Ishikawa (cell line): Measurements from ENCODE around the gene PIR.

ENCODE experiments used
- CEBPB ChIP-seq: IDR thresholded peaks from 2 replicates; pipeline ENCODE4 v1.6.1; 2012
- CREB1 ChIP-seq: IDR thresholded peaks from 2 replicates; pipeline ENCODE4 v1.6.1; 2012; ENCODE audit warnings: low read depth
- EGR1 ChIP-seq: IDR thresholded peaks from 2 replicates; pipeline ENCODE4 v1.6.1; 2012
- EP300 ChIP-seq: IDR thresholded peaks from 2 replicates; pipeline ENCODE4 v1.6.1; 2012; ENCODE audit warnings: borderline replicate concordance
- FOXM1 ChIP-seq: IDR thresholded peaks from 2 replicates; pipeline ENCODE4 v1.6.1; 2012; ENCODE audit warnings: low read depth, borderline replicate concordance
- NFIC ChIP-seq: IDR thresholded peaks from 2 replicates; pipeline ENCODE4 v1.6.1; 2012
- RAD21 ChIP-seq: IDR thresholded peaks from 2 replicates; pipeline ENCODE4 v1.6.1; 2012; ENCODE audit warnings: low read depth
- REST ChIP-seq: IDR thresholded peaks from 2 replicates; pipeline ENCODE4 v1.6.1; 2012; ENCODE audit warnings: low read depth, mild to moderate bottlenecking
- TAF1 ChIP-seq: IDR thresholded peaks from 2 replicates; pipeline ENCODE4 v1.6.1; 2012; ENCODE audit warnings: low read depth, mild to moderate bottlenecking
- TCF12 ChIP-seq: IDR thresholded peaks from 2 replicates; pipeline ENCODE4 v1.6.1; 2012; ENCODE audit warnings: low read depth
- TEAD4 ChIP-seq: IDR thresholded peaks from 2 replicates; pipeline ENCODE4 v1.6.1; 2012
- USF1 ChIP-seq: IDR thresholded peaks from 2 replicates; pipeline ENCODE4 v1.6.1; 2012
- YY1 ChIP-seq: IDR thresholded peaks from 2 replicates; pipeline ENCODE4 v1.6.1; 2012; ENCODE audit warnings: low read depth
- ZBTB7A ChIP-seq: IDR thresholded peaks from 2 replicates; pipeline ENCODE4 v1.6.1; 2012; ENCODE audit warnings: low read depth
- TF ChIP-seq, protein P1 (sequence below): IDR thresholded peaks from 2 replicates; pipeline ENCODE4 v1.6.1; 2012

Gene PIR

GRCh38 chrX:15395789-15396188 is 97.3 kb downstream of the PIR start:
- TF ChIP-seq TEAD4 (no peak), TCF12 (no peak)

DNA sequence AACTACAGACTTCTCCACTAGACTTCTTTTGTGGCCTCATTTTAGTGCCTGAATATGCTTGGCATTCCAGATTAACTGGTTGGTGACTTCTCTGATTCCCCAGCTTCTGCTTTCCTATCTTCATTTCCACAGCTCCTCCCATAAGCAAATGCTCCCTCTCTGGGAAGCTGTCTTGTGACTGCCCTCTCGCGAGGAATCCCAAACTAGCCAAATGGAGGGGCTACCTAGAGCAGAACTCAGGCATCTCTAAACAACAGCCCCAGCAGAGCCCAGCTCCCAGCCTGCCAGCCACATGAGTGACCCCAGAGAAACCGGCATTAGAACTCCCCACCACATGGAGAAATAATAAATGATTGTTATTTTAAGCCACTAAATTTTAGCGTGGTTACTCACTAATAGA is 101.3 kb downstream of the PIR start:
- TF ChIP-seq TAF1 (no peak), TEAD4 (no peak), YY1 (no peak), CEBPB (no peak), ZBTB7A (no peak), RAD21 (no peak), EP300 (no peak), EGR1 (no peak)

DNA sequence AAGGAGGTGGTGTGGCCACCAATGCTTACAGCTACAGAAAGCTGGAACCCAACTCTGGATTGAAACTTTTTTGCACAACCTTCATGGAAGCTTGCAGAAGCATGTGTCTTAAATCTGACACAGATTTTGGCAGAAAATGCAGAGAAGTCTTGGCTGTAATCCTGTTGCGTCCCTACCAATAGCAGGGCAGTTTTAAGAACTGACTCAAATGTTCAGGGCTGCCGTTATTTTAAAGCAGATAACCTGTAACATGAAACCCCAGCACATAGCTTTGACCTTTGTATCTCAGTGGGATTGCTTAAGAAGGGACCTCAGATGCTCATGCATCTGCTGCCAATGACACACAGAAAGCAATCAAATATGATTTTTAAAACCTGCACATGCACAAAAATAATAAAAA is 108.8 kb downstream of the PIR start, which contains the start of gene VEGFD:
TSS of gene VEGFD (minus strand) at position 110 of the 400 bp plus-strand sequence. CDS start 467 bp downstream, outside the sequence.
- TF ChIP-seq ZBTB7A (no peak), YY1 (no peak), TCF12 (no peak), REST (no peak), TAF1 (no peak), RAD21 (no peak), CREB1 (no peak), FOXM1 (no peak), NFIC (no peak), TEAD4 (no peak), CEBPB (no peak), USF1 (no peak), EGR1 (no peak), EP300 (no peak)
- TF ChIP-seq, protein P1, sequence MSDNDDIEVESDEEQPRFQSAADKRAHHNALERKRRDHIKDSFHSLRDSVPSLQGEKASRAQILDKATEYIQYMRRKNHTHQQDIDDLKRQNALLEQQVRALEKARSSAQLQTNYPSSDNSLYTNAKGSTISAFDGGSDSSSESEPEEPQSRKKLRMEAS = no peak

DNA sequence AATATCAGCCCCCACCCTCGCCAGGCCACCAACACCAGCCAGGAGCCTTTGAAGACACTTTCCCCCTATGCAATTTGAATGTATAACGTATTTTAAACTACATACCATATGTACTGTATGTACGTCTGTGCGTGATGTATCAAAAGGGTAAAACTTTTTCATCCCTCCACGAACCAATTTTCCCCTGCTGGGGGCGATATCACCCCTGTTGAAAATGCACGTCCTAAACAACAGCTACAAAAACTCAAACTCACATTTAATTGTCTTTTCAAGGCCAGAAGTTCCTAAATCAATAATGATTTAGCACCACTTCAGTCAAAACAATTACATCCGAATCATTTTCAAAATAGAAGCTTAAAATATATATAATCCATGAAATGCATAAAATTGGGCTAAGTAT is 110.3 kb downstream of the PIR start:
- no peak for TF ChIP-seq TAF1
- TF ChIP-seq USF1 = no peak
- no peak for TF ChIP-seq ZBTB7A
- no peak for TF ChIP-seq NFIC
- TF ChIP-seq, protein P1 = no peak
- no peak for TF ChIP-seq CEBPB
- no peak for TF ChIP-seq TCF12

GRCh38 chrX:15376956-15377355 is 116.2 kb downstream of the PIR start:
- TF ChIP-seq TAF1 = no peak
- TF ChIP-seq REST = no peak
- TF ChIP-seq EGR1 = no peak
- no peak for TF ChIP-seq CEBPB
- TF ChIP-seq RAD21 = no peak
- no peak for TF ChIP-seq FOXM1
- TF ChIP-seq TCF12 = no peak
- no peak for TF ChIP-seq ZBTB7A
- TF ChIP-seq USF1 = no peak

- TF ChIP-seq TCF12 = no peak
- TF ChIP-seq USF1 = no peak
- no peak for TF ChIP-seq RAD21
- TF ChIP-seq TEAD4 = no peak
- TF ChIP-seq ZBTB7A = no peak
- no peak for TF ChIP-seq TAF1
Measured at GRCh38 chrX:15373976-15374375, 119.2 kb downstream of the PIR start.
